Measurements from ENCODE around the gene AQP7. TPM values are rescaled to one million over a fixed set of nuclear protein-coding genes. Genes with fewer than 3 reads are reported as not detected.
"Not testable (repeated sequence)": the region's sequence is repeated elsewhere in the genome, so short reads cannot be mapped to it uniquely, and the experiment has no call there.

The AQP7 gene
- total RNA-seq, 2 experiments from 2014 or later = 2.2 TPM; not detected in 1

DNA sequence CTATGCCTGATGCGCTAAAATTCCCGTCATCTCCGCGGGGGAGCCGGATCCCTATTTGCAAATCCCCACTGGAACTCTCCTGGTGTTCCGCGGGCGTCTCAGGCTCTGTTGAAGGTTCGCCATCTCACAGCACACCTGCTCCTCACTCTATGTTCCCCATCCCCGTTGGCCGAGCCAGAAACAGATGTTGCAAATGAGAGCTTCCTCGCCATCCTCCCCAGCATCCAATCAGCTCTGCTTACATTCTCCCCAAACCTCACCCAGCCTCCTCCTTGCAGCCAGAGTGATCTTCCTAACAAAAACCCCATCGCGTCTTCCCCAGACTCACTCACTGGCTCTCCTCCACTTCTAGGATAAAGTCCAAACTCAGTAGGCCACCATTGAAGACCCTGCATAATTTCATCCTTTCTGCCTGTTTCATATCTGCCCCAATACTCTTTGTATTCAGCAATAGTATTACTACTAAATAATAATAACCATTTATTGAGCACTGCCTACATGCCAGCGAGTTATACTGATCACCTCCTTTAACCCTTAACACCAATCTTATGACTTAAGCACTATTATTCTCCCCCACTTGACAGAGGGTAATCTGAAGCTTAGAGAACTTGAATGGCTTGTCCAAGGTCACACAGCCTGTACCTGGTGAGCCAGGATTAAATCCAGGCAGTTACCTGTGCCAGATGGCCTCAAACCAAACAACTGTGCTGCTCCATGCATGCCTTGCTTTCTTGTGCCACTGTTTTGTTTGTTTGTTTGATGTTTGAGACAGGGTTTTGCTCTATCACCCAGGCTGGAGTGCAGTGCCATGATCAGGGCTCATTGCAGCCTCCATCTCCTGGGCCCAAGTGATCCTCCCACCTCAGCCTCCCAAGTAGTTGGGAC, 14.0 kb downstream of the AQP7 start:
- TF ChIP-seq, protein P1, sequence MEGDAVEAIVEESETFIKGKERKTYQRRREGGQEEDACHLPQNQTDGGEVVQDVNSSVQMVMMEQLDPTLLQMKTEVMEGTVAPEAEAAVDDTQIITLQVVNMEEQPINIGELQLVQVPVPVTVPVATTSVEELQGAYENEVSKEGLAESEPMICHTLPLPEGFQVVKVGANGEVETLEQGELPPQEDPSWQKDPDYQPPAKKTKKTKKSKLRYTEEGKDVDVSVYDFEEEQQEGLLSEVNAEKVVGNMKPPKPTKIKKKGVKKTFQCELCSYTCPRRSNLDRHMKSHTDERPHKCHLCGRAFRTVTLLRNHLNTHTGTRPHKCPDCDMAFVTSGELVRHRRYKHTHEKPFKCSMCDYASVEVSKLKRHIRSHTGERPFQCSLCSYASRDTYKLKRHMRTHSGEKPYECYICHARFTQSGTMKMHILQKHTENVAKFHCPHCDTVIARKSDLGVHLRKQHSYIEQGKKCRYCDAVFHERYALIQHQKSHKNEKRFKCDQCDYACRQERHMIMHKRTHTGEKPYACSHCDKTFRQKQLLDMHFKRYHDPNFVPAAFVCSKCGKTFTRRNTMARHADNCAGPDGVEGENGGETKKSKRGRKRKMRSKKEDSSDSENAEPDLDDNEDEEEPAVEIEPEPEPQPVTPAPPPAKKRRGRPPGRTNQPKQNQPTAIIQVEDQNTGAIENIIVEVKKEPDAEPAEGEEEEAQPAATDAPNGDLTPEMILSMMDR (conservative IDR thresholded peaks at IDR 0.05; ENCODE audit: low read length) = no peak
- TF ChIP-seq EZH2phosphoT487 (IDR thresholded peaks at IDR 0.05; ENCODE audit: borderline replicate concordance, low read depth, low read length) = no peak
- ChIA-PET POLR2A (no interaction called here), CTCF (ENCODE audit: unreplicated experiment) (no interaction called here)
- no peaks in the 10 kb centered on the region for H3K36me3 ChIP-seq (ENCODE audit: insufficient read depth, low read length)
- no peaks in the 10 kb centered on the region for H3K4me1 ChIP-seq (ENCODE audit: insufficient read depth, low read length, poor library complexity, severe bottlenecking)
- no peak overlapping the region for H3K4me3 ChIP-seq (ENCODE audit: low read depth, low read length, poor library complexity, severe bottlenecking)
- H3K79me2 ChIP-seq (ENCODE audit: insufficient read depth, low read depth, low read length) = no peaks in the 10 kb centered on the region
- no peak for DNase-seq (ENCODE audit: low spot score)
- no peak overlapping the region for H2AFZ ChIP-seq (ENCODE audit: low read length)
- no TSS peak for BruUV-seq (replicated peaks)
- no peaks in the 10 kb centered on the region for H3K9me3 ChIP-seq (ENCODE audit: low read length)
- H3K4me2 ChIP-seq (ENCODE audit: low read length) = no peak overlapping the region
- H3K9me2 ChIP-seq (ENCODE audit: insufficient read depth, low read length) = no peaks in the 10 kb centered on the region
- H3K27ac ChIP-seq (ENCODE audit: low read depth, low read length, poor library complexity, severe bottlenecking) = no peak overlapping the region
- intact Hi-C loops (cut with micrococcal nuclease; ENCODE audit: unreplicated experiment) = no loop called here
- H4K20me1 ChIP-seq (ENCODE audit: insufficient read depth, low read length) = no peaks in the 10 kb centered on the region

DNA sequence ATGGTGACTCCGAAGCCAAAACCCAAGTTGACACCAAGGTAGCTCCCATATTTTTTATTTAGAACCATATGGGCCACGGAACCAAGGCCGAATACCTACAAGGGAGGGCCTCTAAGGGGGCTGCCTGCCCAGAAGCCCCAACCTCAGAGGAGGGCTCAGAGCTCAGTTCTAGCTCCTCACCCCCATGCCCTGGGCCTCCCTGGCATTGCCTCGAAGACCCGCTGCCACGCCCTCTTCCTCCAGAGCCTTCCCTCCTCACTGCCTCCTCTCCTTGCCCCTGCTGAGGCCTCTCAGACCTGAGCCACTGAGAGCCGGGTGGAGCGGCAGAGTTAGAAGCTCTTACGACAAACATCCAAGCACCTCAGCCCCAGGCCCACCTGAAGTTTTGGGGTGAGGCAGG, 15.4 kb downstream of the AQP7 start:
- CTCF ChIA-PET (ENCODE audit: unreplicated experiment); BruUV-seq (replicated peaks): not testable (repeated sequence)

DNA sequence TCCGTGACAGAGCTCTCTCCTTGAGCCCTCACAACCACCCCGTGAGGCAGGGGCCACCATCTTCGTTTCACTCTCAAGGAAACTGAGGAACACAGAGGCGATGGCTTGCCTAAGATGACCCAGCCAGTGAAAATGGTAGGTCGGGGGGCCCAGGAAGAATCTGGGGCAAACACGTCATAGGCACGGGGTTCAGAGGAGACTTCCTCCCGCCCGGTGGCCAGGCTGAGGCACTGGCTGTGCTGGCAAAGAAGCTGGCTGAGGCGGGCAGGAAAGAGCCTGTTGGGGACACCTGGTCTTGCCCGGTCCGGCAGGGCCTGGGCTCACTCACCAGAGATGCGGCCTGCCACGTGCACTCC, 15.7 kb downstream of the AQP7 start:
- H3K79me2 ChIP-seq (ENCODE audit: insufficient read depth, low read depth, low read length); DNase-seq (ENCODE audit: low spot score); intact Hi-C loops (cut with micrococcal nuclease; ENCODE audit: unreplicated experiment); H3K4me2 ChIP-seq (ENCODE audit: low read length); POLR2A ChIA-PET; H3K27ac ChIP-seq (ENCODE audit: low read depth, low read length, poor library complexity, severe bottlenecking); H3K4me1 ChIP-seq (ENCODE audit: insufficient read depth, low read length, poor library complexity, severe bottlenecking); H4K20me1 ChIP-seq (ENCODE audit: insufficient read depth, low read length); H3K9me3 ChIP-seq (ENCODE audit: low read length); H3K36me3 ChIP-seq (ENCODE audit: insufficient read depth, low read length); BruUV-seq (replicated peaks); H3K4me3 ChIP-seq (ENCODE audit: low read depth, low read length, poor library complexity, severe bottlenecking); CTCF ChIA-PET (ENCODE audit: unreplicated experiment); H3K9me2 ChIP-seq (ENCODE audit: insufficient read depth, low read length); H2AFZ ChIP-seq (ENCODE audit: low read length): not testable (repeated sequence)

More for the DNA sequence above, 15.4 kb downstream of the AQP7 start:
- H3K27ac ChIP-seq (ENCODE audit: low read depth, low read length, poor library complexity, severe bottlenecking); POLR2A ChIA-PET; H3K4me2 ChIP-seq (ENCODE audit: low read length); H3K9me3 ChIP-seq (ENCODE audit: low read length); H3K9me2 ChIP-seq (ENCODE audit: insufficient read depth, low read length); H3K4me3 ChIP-seq (ENCODE audit: low read depth, low read length, poor library complexity, severe bottlenecking); H3K36me3 ChIP-seq (ENCODE audit: insufficient read depth, low read length); DNase-seq (ENCODE audit: low spot score); H2AFZ ChIP-seq (ENCODE audit: low read length); H4K20me1 ChIP-seq (ENCODE audit: insufficient read depth, low read length); H3K4me1 ChIP-seq (ENCODE audit: insufficient read depth, low read length, poor library complexity, severe bottlenecking); H3K79me2 ChIP-seq (ENCODE audit: insufficient read depth, low read depth, low read length); intact Hi-C loops (cut with micrococcal nuclease; ENCODE audit: unreplicated experiment): not testable (repeated sequence)

DNA sequence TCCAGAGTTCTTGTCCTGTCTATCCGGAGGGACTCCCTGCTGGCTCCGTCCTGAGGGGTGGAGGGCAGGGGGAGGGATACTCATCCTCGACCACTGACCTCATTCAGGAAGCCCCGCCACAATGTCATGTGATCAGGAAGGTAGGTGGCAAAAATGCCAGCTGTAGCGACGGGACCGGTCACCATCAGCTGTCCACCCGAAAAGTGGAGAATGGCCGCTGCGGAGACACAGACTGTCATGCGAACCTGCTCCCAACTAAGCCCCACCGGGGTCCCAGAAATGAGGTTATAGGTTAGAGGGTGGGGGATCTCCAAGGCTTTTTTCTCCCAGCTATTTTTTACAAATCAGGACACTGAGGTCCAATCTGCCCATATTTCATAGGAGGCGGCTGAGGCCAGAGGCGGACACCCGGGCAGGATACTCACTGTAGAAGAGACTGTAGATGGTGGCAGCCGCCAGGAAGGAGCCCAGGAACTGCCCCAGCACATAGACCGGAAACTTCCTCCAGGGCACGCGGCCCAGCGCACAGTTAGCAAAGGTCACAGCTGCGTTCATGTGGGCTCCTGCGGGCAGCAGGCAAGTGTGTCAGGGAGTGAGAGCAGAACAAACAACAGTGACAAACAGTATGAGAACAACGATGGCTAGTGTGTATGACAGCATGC, 16.3 kb downstream of the AQP7 start:
- H4K20me1 ChIP-seq (ENCODE audit: insufficient read depth, low read length); H3K9me2 ChIP-seq (ENCODE audit: insufficient read depth, low read length); DNase-seq (ENCODE audit: low spot score); H3K36me3 ChIP-seq (ENCODE audit: insufficient read depth, low read length); H2AFZ ChIP-seq (ENCODE audit: low read length); H3K4me1 ChIP-seq (ENCODE audit: insufficient read depth, low read length, poor library complexity, severe bottlenecking); H3K27ac ChIP-seq (ENCODE audit: low read depth, low read length, poor library complexity, severe bottlenecking); H3K79me2 ChIP-seq (ENCODE audit: insufficient read depth, low read depth, low read length); BruUV-seq (replicated peaks); CTCF ChIA-PET (ENCODE audit: unreplicated experiment); POLR2A ChIA-PET; H3K4me2 ChIP-seq (ENCODE audit: low read length); intact Hi-C loops (cut with micrococcal nuclease; ENCODE audit: unreplicated experiment); H3K9me3 ChIP-seq (ENCODE audit: low read length); H3K4me3 ChIP-seq (ENCODE audit: low read depth, low read length, poor library complexity, severe bottlenecking): not testable (repeated sequence)

DNA sequence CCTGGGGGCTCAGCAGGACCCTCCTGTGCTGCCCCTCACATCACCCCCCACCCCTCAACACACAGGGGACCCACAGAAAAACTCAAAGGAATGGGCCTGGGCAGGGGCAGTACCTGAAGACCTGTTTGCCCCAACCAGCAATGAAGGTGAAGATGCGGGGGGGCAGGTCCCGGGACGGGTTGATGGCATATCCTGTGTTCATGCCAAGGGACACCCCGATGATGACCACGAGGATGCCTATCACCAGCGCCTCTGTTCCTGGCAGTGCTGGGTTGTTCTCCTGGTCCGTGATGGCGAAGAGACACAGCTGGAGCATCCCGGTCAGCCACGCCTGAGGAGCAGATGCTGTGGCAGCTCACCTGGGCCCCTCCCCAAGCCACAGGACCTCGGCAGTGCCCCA, 16.8 kb downstream of the AQP7 start:
- POLR2A ChIA-PET; CTCF ChIA-PET (ENCODE audit: unreplicated experiment): not testable (repeated sequence)

More for the DNA sequence above, 16.8 kb downstream of the AQP7 start:
- H3K9me2 ChIP-seq (ENCODE audit: insufficient read depth, low read length); H3K4me3 ChIP-seq (ENCODE audit: low read depth, low read length, poor library complexity, severe bottlenecking); H3K4me1 ChIP-seq (ENCODE audit: insufficient read depth, low read length, poor library complexity, severe bottlenecking); H3K79me2 ChIP-seq (ENCODE audit: insufficient read depth, low read depth, low read length); H2AFZ ChIP-seq (ENCODE audit: low read length); H3K9me3 ChIP-seq (ENCODE audit: low read length); BruUV-seq (replicated peaks); H3K4me2 ChIP-seq (ENCODE audit: low read length); H3K36me3 ChIP-seq (ENCODE audit: insufficient read depth, low read length); H3K27ac ChIP-seq (ENCODE audit: low read depth, low read length, poor library complexity, severe bottlenecking); intact Hi-C loops (cut with micrococcal nuclease; ENCODE audit: unreplicated experiment); H4K20me1 ChIP-seq (ENCODE audit: insufficient read depth, low read length); DNase-seq (ENCODE audit: low spot score): not testable (repeated sequence)
